H54 (cell line): Measurements from ENCODE around the gene SDK1.

Source experiments
- DNase-seq: peaks from one replicate; pipeline ENCODE4 v3.0.0; 2011; ENCODE audit warnings: low spot score, mixed read lengths; ENCODE audit not compliant: insufficient read length
- FAIRE-seq: peaks from 3 replicates; lab custom pipeline; 2011; peaks lifted over from hg19 to GRCh38; lab: Jason Lieb, UNC
- POLR2A ChIP-seq: IDR thresholded peaks from 2 replicates; pipeline ENCODE4 v1.6.1; 2011; ENCODE audit warnings: low read depth, mild to moderate bottlenecking, low read length

SDK1 gene, protein sequence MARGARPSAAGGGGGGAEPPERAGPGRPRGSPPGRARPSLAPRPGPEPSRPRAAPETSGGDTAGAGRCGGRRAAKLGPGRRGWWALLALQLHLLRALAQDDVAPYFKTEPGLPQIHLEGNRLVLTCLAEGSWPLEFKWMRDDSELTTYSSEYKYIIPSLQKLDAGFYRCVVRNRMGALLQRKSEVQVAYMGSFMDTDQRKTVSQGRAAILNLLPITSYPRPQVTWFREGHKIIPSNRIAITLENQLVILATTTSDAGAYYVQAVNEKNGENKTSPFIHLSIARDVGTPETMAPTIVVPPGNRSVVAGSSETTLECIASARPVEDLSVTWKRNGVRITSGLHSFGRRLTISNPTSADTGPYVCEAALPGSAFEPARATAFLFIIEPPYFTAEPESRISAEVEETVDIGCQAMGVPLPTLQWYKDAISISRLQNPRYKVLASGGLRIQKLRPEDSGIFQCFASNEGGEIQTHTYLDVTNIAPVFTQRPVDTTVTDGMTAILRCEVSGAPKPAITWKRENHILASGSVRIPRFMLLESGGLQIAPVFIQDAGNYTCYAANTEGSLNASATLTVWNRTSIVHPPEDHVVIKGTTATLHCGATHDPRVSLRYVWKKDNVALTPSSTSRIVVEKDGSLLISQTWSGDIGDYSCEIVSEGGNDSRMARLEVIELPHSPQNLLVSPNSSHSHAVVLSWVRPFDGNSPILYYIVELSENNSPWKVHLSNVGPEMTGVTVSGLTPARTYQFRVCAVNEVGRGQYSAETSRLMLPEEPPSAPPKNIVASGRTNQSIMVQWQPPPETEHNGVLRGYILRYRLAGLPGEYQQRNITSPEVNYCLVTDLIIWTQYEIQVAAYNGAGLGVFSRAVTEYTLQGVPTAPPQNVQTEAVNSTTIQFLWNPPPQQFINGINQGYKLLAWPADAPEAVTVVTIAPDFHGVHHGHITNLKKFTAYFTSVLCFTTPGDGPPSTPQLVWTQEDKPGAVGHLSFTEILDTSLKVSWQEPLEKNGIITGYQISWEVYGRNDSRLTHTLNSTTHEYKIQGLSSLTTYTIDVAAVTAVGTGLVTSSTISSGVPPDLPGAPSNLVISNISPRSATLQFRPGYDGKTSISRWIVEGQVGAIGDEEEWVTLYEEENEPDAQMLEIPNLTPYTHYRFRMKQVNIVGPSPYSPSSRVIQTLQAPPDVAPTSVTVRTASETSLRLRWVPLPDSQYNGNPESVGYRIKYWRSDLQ (N-terminal part only)

DNA sequence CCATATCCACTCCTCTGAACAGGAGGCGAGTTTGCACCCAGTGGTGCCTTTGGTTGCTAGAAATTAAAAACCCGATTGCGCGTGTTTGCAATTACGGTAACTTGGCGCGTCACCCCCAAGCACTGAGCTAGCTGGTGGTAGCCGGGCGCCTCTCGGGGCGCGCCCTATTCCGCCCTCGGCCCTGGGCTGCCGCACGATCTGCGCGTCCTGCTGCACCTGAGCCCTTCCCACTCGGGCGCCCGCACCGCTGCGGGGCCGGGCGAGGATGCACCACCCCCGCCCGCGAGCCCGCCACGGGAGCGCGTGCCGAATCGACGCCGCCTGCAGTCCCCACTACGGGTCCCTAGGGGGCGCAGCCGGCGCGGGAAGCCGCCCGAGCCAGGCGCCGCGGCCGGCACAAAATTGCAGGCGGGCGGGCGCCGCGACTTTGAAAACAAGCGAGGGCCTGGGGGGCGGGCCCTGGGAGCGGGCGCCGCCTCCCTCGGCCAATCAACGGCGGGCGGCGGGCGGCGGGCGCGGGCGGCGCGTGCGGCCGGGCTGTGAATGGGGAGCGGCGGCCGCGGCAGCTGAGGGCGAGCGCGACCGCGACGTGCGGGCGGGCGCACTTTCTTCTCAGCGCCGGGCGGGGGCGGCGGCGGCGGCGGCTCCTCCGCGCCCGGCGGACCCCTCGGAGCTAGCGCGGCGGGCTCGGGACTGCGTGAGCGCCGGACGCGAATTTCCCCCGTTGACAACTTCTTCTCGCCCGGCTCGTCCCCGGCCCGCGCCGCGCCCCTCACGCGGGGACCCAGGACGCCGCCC lies at the start of gene SDK1:
Gene SDK1 (plus strand): TSS at position 602 of the 798 bp plus-strand sequence. CDS start 335 bp downstream, outside the sequence.
- DNase-seq = peak; percentile 90
- no peak for FAIRE-seq
- no peak for TF ChIP-seq POLR2A

DNA sequence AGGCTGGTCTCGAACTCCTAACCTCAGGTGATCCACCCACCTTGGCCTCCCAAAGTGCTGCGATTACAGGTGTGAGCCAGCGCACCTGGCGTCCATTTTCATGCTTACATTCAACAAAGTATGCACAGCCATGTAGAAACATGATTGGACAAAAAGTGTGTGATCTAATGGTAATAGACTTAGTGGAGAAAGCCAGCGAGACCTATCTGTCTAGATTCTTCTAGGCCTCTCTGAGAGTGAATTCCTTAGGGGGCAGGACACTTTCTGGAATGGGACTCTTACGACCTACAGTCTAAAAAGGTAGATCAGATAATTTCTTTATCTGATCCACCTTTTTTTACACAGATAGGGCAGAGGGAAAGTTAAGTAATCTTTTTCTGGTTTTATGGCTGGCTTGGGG lies 46.3 kb upstream of the SDK1 start:
- DNase-seq (no peak), FAIRE-seq (no peak)
- no peak for TF ChIP-seq POLR2A

DNA sequence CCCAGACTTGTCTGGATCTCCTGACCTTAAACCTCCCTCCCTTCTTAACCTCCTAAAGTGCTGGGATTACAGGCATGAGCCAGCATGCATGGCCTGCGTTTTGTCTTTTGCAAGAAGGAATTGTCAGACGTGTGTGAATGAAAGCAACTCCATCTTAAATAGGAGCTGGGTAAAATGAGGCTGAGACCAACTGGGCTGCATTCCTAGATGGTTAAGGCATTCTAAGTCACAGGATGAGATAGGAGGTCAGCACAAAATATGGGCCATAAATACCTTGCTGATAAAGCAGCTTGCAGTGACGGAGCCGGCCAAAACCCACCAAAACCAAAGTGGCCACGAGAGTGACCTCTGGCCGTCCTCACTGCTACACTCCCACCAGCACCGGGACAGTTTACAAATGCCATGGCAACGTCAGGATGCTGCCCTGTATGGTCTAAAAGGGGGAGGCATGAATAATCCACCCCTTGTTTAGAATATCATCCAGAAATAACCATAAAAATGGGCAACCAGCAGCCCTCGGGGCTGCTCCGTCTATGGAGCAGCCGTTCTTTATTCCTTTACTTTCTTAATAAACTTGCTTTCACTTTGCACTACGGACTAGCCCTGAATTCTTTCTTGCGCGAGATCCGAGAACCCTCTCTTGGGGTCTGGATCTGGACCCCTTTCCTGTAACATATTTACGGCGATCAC lies 41.2 kb upstream of the SDK1 start:
- TF ChIP-seq POLR2A = no peak
- DNase-seq (no peak), FAIRE-seq (no peak)

- TF ChIP-seq POLR2A = no peak
- DNase-seq = peak; percentile 42
- no peak for FAIRE-seq
Measured at GRCh38 chr7:3260401-3260715, 40.7 kb upstream of the SDK1 start.

DNA sequence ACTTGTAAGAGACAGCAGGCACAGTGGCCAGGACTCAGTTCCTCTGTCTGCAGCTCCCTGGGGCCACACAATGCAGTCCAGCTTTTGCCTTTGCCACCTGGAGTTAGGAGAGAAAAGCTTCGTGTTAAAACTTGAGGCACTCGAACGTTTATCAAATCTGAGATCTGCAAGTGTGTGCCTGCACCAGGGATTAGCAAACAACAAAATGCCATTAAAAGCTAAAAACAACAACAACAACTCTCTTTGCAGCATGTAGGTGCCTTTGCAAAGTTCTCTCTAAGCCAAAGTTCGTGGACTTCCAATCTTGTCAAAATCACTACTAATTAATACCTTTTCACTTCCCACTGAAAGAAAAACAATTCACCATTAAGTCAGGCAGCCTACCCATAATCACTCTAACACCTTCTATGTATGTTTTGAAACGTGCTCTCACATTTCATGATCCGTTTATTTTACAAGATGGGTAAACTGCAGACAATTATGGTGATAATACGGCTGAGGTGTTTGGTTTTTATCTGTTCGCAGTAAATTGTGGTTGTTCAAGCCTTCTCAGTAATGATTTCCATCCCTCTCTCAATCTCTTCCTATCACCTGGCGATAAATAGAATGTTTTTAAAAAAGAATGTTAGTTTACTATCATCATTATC lies 36.2 kb upstream of the SDK1 start:
- DNase-seq = no peak
- FAIRE-seq = no peak
- no peak for TF ChIP-seq POLR2A

GRCh38 chr7:3265388-3265787 lies 35.7 kb upstream of the SDK1 start:
- no peak for TF ChIP-seq POLR2A
- FAIRE-seq (no peak), DNase-seq (no peak)

DNA sequence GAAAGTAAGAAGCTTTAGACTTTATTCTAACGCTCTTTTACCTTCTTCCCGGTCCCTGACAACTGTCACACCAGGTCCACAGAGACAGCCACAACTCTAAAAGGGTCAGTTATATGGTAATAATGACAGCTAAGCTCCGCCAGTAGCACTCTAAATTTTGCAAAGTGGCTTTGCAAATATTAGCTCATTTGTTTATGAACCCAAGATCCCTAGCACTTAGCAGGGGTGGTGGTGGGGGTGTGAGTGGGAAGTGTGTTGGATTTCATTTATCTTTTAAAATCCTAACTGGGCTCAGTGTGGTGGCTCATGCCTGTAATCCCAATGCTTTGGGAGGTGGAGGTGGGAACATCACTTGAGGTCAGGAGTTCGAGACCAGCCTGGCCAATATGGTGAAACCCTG lies 34.8 kb upstream of the SDK1 start:
- DNase-seq = no peak
- no peak for FAIRE-seq
- no peak for TF ChIP-seq POLR2A

GRCh38 chr7:3267966-3268690 lies 32.9 kb upstream of the SDK1 start:
- no peak for TF ChIP-seq POLR2A
- FAIRE-seq (peak; percentile 80), DNase-seq (peak; percentile 86)

GRCh38 chr7:3270362-3270761 lies 30.7 kb upstream of the SDK1 start:
- no peak for FAIRE-seq
- no peak for TF ChIP-seq POLR2A
- DNase-seq = no peak

GRCh38 chr7:3271298-3271697 lies 29.8 kb upstream of the SDK1 start:
- no peak for FAIRE-seq
- no peak for TF ChIP-seq POLR2A
- no peak for DNase-seq

GRCh38 chr7:3272691-3273141 lies 28.3 kb upstream of the SDK1 start:
- FAIRE-seq (peak; percentile 72), DNase-seq (peak; percentile 50)
- TF ChIP-seq POLR2A = no peak
